ENCODE data around the gene MUC12. TPM values are rescaled to one million over a fixed set of nuclear protein-coding genes. Genes with fewer than 3 reads are reported as not detected.

MUC12 gene
- total and polyA plus RNA-seq, 2 of the 4 experiments (the other 2 are of a cell fraction), result 4.0 TPM; not detected in 1

DNA sequence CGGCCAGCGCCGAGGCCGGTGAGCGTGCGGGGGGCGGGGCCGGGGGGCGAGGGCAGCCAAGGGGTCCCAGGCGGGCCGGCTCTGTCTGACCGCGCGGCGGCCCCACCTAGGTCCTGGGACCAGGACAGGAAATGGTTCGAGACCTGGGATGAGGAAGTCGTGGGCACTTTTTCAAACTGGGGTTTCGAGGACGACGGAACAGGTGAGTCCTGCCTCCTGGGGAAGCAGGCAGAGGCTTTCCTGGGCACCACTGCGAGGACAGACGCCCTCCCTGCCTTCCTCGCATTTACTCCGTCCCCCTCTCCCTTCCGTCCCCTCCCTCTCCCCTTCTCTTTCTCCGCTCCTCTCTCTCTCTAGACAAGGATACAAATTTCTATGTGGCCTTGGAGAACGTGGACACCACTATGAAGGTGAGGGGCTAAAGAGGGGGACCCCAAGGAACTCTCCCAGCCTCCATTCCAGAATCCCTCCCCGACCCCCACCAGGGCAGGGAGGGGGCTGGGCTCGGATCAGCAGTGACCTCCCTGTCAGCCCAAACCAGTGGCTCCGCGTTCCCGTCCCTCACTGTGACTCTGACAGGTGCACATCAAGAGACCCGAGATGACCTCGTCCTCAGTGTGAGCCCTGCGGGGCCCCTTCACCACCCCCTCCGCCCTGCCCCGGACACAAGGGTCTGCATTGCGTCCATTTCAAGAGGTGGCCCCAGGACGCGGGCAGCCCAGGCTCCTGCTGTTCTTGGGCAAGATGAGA, 2.6 kb upstream of the MUC12 start (continued):
- TF ChIP-seq, protein P1, sequence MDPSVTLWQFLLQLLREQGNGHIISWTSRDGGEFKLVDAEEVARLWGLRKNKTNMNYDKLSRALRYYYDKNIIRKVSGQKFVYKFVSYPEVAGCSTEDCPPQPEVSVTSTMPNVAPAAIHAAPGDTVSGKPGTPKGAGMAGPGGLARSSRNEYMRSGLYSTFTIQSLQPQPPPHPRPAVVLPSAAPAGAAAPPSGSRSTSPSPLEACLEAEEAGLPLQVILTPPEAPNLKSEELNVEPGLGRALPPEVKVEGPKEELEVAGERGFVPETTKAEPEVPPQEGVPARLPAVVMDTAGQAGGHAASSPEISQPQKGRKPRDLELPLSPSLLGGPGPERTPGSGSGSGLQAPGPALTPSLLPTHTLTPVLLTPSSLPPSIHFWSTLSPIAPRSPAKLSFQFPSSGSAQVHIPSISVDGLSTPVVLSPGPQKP (IDR thresholded peaks at IDR 0.05; ENCODE audit: borderline replicate concordance, low read depth, low read length), result no peak
- TF ChIP-seq FOS (IDR thresholded peaks at IDR 0.05; ENCODE audit: low read depth, low read length) (no peak), MXI1 (IDR thresholded peaks at IDR 0.05; ENCODE audit: borderline replicate concordance, low read depth, low read length) (no peak), NFE2L2 (IDR thresholded peaks at IDR 0.05; ENCODE audit: low read depth, low read length) (no peak), BHLHE40 (IDR thresholded peaks at IDR 0.05; ENCODE audit: low read depth, low read length) (no peak), POLR2A (IDR thresholded peaks at IDR 0.05; ENCODE audit: low read depth, low read length) (no peak)

Measured in IMR-90 (cell line).